Inferior parietal cortex (tissue), 1 donor: Measurements from ENCODE around the gene TUBGCP3.
A peak's percentile ranks its signal among the peaks of the same experiment; 100 is the strongest.
"Not testable (repeated sequence)": the region's sequence is repeated elsewhere in the genome, so short reads cannot be mapped to it uniquely, and the experiment has no call there.

ENCODE experiments used
- DNase-seq: peaks from one replicate; pipeline ENCODE4 v3.0.0-alpha.2; 2016; ENCODE audit errors: extremely low spot score

The TUBGCP3 gene

GRCh38 chr13:112529216-112529615 is 58.7 kb downstream of the TUBGCP3 start:
- no peak for DNase-seq

GRCh38 chr13:112526146-112526853 is 61.7 kb downstream of the TUBGCP3 start:
- DNase-seq, result no peak

- no peak for DNase-seq
These were observed 62.5 kb downstream of the TUBGCP3 start for GRCh38 chr13:112525356-112525945.

- no peak for DNase-seq
These were observed 65.4 kb downstream of the TUBGCP3 start for GRCh38 chr13:112522578-112522977.

- no peak for DNase-seq
These were observed 66.8 kb downstream of the TUBGCP3 start for GRCh38 chr13:112521073-112521685.

GRCh38 chr13:112519517-112520060 is 68.4 kb downstream of the TUBGCP3 start:
- DNase-seq, result no peak

- no peak for DNase-seq
These were observed 71.7 kb downstream of the TUBGCP3 start for GRCh38 chr13:112516218-112516617.

GRCh38 chr13:112513761-112514160 is 74.2 kb downstream of the TUBGCP3 start:
- no peak for DNase-seq

- no peak for DNase-seq
These were observed 76.8 kb downstream of the TUBGCP3 start for GRCh38 chr13:112510987-112511685.

- peak; percentile 70 for DNase-seq
These were observed 77.8 kb downstream of the TUBGCP3 start for GRCh38 chr13:112510002-112510780.

- DNase-seq, result no peak
These were observed 78.8 kb downstream of the TUBGCP3 start for GRCh38 chr13:112509190-112509589.

GRCh38 chr13:112506046-112506445 is 81.9 kb downstream of the TUBGCP3 start:
- DNase-seq, result no peak

- no peak for DNase-seq
These were observed 91.8 kb downstream of the TUBGCP3 start for GRCh38 chr13:112496166-112496565.

GRCh38 chr13:112495465-112495864 is 92.5 kb downstream of the TUBGCP3 start:
- no peak for DNase-seq

- DNase-seq, result no peak
These were observed 98.8 kb downstream of the TUBGCP3 start for GRCh38 chr13:112489199-112489598.

GRCh38 chr13:112488343-112489050 is 99.5 kb downstream of the TUBGCP3 start:
- not testable (repeated sequence) for DNase-seq

GRCh38 chr13:112487127-112487517 is 100.8 kb downstream of the TUBGCP3 start:
- DNase-seq, result peak; percentile 16

GRCh38 chr13:112486386-112487126 is 101.4 kb downstream of the TUBGCP3 start:
- peak; percentile 26 for DNase-seq

- DNase-seq, result not testable (repeated sequence)
These were observed 102.1 kb downstream of the TUBGCP3 start for GRCh38 chr13:112485814-112486213.

GRCh38 chr13:112483299-112483698 is 104.7 kb downstream of the TUBGCP3 start:
- no peak for DNase-seq
